GM03348 (cell line): Measurements from ENCODE around the gene XBP1.
"Not testable (repeated sequence)": the region's sequence is repeated elsewhere in the genome, so short reads cannot be mapped to it uniquely, and the experiment has no call there.

Experiments
- DNase-seq: peaks from one replicate; pipeline ENCODE4 v3.0.0; 2012; ENCODE audit warnings: low spot score

The XBP1 gene

GRCh38 chr22:28792491-28793383 lies 7.6 kb downstream of the XBP1 start:
- DNase-seq = no peak

- DNase-seq = no peak
These were observed 8.4 kb downstream of the XBP1 start for GRCh38 chr22:28791841-28792490.

GRCh38 chr22:28791124-28791523 lies 9.2 kb downstream of the XBP1 start:
- DNase-seq = no peak

- DNase-seq = no peak
These were observed 11.8 kb downstream of the XBP1 start for GRCh38 chr22:28788601-28789000.

GRCh38 chr22:28783786-28784671 lies 16.3 kb downstream of the XBP1 start:
- no peak for DNase-seq

GRCh38 chr22:28780296-28780695 lies 20.1 kb downstream of the XBP1 start:
- no peak for DNase-seq

- DNase-seq = no peak
These were observed 20.5 kb downstream of the XBP1 start for GRCh38 chr22:28779833-28780232.

GRCh38 chr22:28774378-28774777 lies 26.0 kb downstream of the XBP1 start:
- no peak for DNase-seq

- peak; percentile 63 for DNase-seq
These were observed 26.9 kb downstream of the XBP1 start for GRCh38 chr22:28773461-28773867.

- peak; percentile 96 for DNase-seq
These were observed 27.5 kb downstream of the XBP1 start, which contains the start of gene CCDC117 for GRCh38 chr22:28772633-28773460. Gene CCDC117, plus strand, starts transcription at chr22:28772695. Its CDS starts 155 bp downstream, at chr22:28772850.

GRCh38 chr22:28771195-28771791 lies 29.1 kb downstream of the XBP1 start:
- no peak for DNase-seq

- DNase-seq = no peak
These were observed 30.8 kb downstream of the XBP1 start for GRCh38 chr22:28769394-28770085.

GRCh38 chr22:28768701-28769393 lies 31.5 kb downstream of the XBP1 start:
- DNase-seq = no peak

- no peak for DNase-seq
These were observed 33.7 kb downstream of the XBP1 start for GRCh38 chr22:28766628-28767027.

- not testable (repeated sequence) for DNase-seq
These were observed 38.4 kb downstream of the XBP1 start for GRCh38 chr22:28762000-28762399.

GRCh38 chr22:28761449-28761755 lies 39.0 kb downstream of the XBP1 start:
- no peak for DNase-seq

GRCh38 chr22:28759861-28760560 lies 40.4 kb downstream of the XBP1 start:
- no peak for DNase-seq

- not testable (repeated sequence) for DNase-seq
These were observed 45.9 kb downstream of the XBP1 start for GRCh38 chr22:28754512-28754911.

- DNase-seq = peak; percentile 36
These were observed 49.9 kb downstream of the XBP1 start for GRCh38 chr22:28750471-28750881.
